HepG2 (cell line): Measurements from ENCODE around the gene CNR2. TPM values are rescaled to one million over a fixed set of nuclear protein-coding genes. Genes with fewer than 3 reads are reported as not detected.

Experiments
- CC2D1A ChIP-seq: sonication (generic); formaldehyde crosslinking; IDR thresholded peaks from 2 replicates; pipeline ENCODE4 v1.8.1; 2023; ENCODE audit warnings: mild to moderate bottlenecking, missing genetic modification reagents
- DDIT3 ChIP-seq: sonication (generic); formaldehyde crosslinking; IDR thresholded peaks from 2 replicates; pipeline ENCODE4 v1.4.0; 2020; ENCODE audit warnings: mild to moderate bottlenecking, missing genetic modification reagents
- HOMEZ ChIP-seq: IDR thresholded peaks from 2 replicates; pipeline ENCODE4 v1.6.1; 2016; ENCODE audit warnings: low read depth
- KIAA2018 ChIP-seq: sonication (generic); formaldehyde crosslinking; IDR thresholded peaks from 2 replicates; pipeline ENCODE4 v1.5.0; 2020; ENCODE audit warnings: mild to moderate bottlenecking, missing genetic modification reagents, borderline replicate concordance
- MEIS2 ChIP-seq: sonication (generic); formaldehyde crosslinking; IDR thresholded peaks from 2 replicates; pipeline ENCODE4 v1.9.0; 2021; ENCODE audit warnings: mild to moderate bottlenecking, missing genetic modification reagents
- SP140L ChIP-seq: sonication (generic); formaldehyde crosslinking; IDR thresholded peaks from 2 replicates; pipeline ENCODE4 v1.4.0; 2020; ENCODE audit warnings: missing genetic modification reagents, borderline replicate concordance
- ZFX ChIP-seq: sonication (generic); formaldehyde crosslinking; IDR thresholded peaks from 2 replicates; pipeline ENCODE4 v1.4.0; 2020; ENCODE audit warnings: mild to moderate bottlenecking, low read depth, missing genetic modification reagents, moderate library complexity
- ZNF274 ChIP-seq: sonication (generic); formaldehyde crosslinking; IDR thresholded peaks from 2 replicates; pipeline ENCODE4 v1.5.1; 2020; ENCODE audit warnings: mild to moderate bottlenecking, missing genetic modification reagents
- ZNF550 ChIP-seq: sonication (generic); formaldehyde crosslinking; IDR thresholded peaks from 2 replicates; pipeline ENCODE4 v1.4.0; 2020; ENCODE audit warnings: mild to moderate bottlenecking, missing genetic modification reagents, borderline replicate concordance
- ZNF556 ChIP-seq: sonication (generic); formaldehyde crosslinking; IDR thresholded peaks from 2 replicates; pipeline ENCODE4 v1.4.0; 2020; ENCODE audit warnings: mild to moderate bottlenecking, missing genetic modification reagents, borderline replicate concordance
- polyA plus RNA-seq, 8 experiments: library from polyadenylated mRNA; depleted of rRNA in 3 of 8; stranded (reverse) in 7 of 8; unstranded in 1 of 8; fragments of >200 nt; fragmentation: Illumina TruSeq in 4 of 8; extraction: Trizol in 4 of 8; gene quantifications; 2 replicates each; pipeline versions ENCODE4 v1.2.1 to v1.2.3, GENCODE V29; 2011 to 2016; ENCODE audit warnings: low read depth in 4 of 8, missing spikeins in 1 of 8, mixed read lengths in 1 of 8; ENCODE audit not compliant: insufficient read depth in 1 of 8
- total RNA-seq, 5 experiments: library from RNA; depleted of rRNA; stranded (reverse); fragments of >200 nt; fragmentation: Illumina TruSeq; extraction: Trizol; gene quantifications; 2 replicates each; pipeline ENCODE4 v1.2.3, GENCODE V29; 2016; ENCODE audit warnings: low read depth in 1 of 5
- TF ChIP-seq, protein P1 (sequence below): sonication (generic); formaldehyde crosslinking; IDR thresholded peaks from 2 replicates; pipeline ENCODE4 v1.9.0; 2021; ENCODE audit warnings: missing genetic modification reagents, mild to moderate bottlenecking, borderline replicate concordance
- TF ChIP-seq, protein P2 (sequence below): sonication (generic); formaldehyde crosslinking; IDR thresholded peaks from 2 replicates; pipeline ENCODE4 v1.5.0; 2020; ENCODE audit warnings: mild to moderate bottlenecking, missing genetic modification reagents
- TF ChIP-seq, protein P3 (sequence below): sonication (generic); formaldehyde crosslinking; IDR thresholded peaks from 2 replicates; pipeline ENCODE4 v1.4.0; 2020; ENCODE audit warnings: missing genetic modification reagents; ENCODE audit errors: not compliant biosample characterization

The CNR2 gene
- total and polyA plus RNA-seq, 2 of the 13 experiments (the other 11 are each of a cell fraction or from before 2014, with no cell fraction given): not detected

GRCh38 chr1:23867895-23868556 is 45.1 kb downstream of the CNR2 start, which contains the start of gene FUCA1 (continued):
- TF ChIP-seq HOMEZ (CRISPR knock-in tag): peak; percentile 67; the same call in 1 of the 2 replicates
- TF ChIP-seq ZFX: peak; percentile 88
- TF ChIP-seq, protein P1, sequence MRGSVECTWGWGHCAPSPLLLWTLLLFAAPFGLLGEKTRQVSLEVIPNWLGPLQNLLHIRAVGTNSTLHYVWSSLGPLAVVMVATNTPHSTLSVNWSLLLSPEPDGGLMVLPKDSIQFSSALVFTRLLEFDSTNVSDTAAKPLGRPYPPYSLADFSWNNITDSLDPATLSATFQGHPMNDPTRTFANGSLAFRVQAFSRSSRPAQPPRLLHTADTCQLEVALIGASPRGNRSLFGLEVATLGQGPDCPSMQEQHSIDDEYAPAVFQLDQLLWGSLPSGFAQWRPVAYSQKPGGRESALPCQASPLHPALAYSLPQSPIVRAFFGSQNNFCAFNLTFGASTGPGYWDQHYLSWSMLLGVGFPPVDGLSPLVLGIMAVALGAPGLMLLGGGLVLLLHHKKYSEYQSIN: no peak
- TF ChIP-seq ZNF550 (CRISPR knock-in tag): no peak; the same call in 1 of the 2 replicates
- TF ChIP-seq, protein P2, sequence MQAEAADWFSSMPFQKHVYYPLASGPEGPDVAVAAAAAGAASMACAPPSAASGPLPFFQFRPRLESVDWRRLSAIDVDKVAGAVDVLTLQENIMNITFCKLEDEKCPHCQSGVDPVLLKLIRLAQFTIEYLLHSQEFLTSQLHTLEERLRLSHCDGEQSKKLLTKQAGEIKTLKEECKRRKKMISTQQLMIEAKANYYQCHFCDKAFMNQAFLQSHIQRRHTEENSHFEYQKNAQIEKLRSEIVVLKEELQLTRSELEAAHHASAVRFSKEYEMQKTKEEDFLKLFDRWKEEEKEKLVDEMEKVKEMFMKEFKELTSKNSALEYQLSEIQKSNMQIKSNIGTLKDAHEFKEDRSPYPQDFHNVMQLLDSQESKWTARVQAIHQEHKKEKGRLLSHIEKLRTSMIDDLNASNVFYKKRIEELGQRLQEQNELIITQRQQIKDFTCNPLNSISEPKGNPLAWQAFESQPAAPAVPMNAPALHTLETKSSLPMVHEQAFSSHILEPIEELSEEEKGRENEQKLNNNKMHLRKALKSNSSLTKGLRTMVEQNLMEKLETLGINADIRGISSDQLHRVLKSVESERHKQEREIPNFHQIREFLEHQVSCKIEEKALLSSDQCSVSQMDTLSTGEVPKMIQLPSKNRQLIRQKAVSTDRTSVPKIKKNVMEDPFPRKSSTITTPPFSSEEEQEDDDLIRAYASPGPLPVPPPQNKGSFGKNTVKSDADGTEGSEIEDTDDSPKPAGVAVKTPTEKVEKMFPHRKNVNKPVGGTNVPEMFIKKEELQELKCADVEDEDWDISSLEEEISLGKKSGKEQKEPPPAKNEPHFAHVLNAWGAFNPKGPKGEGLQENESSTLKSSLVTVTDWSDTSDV (CRISPR knock-in tag): no peak
- TF ChIP-seq CC2D1A (CRISPR knock-in tag): no peak
- TF ChIP-seq DDIT3 (CRISPR knock-in tag): no peak
- peak; percentile 62; the same call in 1 of the 2 replicates for TF ChIP-seq ZNF556 (CRISPR knock-in tag)
- TF ChIP-seq SP140L (CRISPR knock-in tag): peak; percentile 53; the same call in 1 of the 2 replicates
- TF ChIP-seq MEIS2 (CRISPR knock-in tag): no peak
- TF ChIP-seq, protein P3, sequence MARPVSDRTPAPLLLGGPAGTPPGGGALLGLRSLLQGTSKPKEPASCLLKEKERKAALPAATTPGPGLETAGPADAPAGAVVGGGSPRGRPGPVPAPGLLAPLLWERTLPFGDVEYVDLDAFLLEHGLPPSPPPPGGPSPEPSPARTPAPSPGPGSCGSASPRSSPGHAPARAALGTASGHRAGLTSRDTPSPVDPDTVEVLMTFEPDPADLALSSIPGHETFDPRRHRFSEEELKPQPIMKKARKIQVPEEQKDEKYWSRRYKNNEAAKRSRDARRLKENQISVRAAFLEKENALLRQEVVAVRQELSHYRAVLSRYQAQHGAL (CRISPR knock-in tag): no peak
- no peak for TF ChIP-seq KIAA2018 (CRISPR knock-in tag)
- TF ChIP-seq ZNF274 (CRISPR knock-in tag): 0 out of 2 replicates have a peak, but pooled peaks have one; percentile 46
